Omental fat pad (tissue), 4 donors: ENCODE measurements around the gene RASSF9. TPM values are rescaled to one million over a fixed set of nuclear protein-coding genes. Genes with fewer than 3 reads are reported as not detected.

ENCODE experiments used
- ATAC-seq: fragments of 150-250 bp; one replicate; pipeline ENCODE4 v1.9.1; 2016; ENCODE audit warnings: mild to moderate bottlenecking, moderate library complexity; ENCODE audit not compliant: low FRiP score
- DNase-seq: peaks from one replicate; pipeline ENCODE4 v3.0.0-alpha.2; 2019; ENCODE audit warnings: low spot score
- CTCF ChIP-seq, 3 donors: fragments of 450-650 bp; IDR thresholded peaks; one replicate each; pipeline ENCODE4 v1.5.1; 2016 to 2017; ENCODE audit warnings: antibody characterized with exemption in 3 of 3, mild to moderate bottlenecking in 3 of 3, moderate library complexity in 2 of 3
- total RNA-seq, 4 donors: library from RNA; depleted of rRNA; stranded (reverse); fragments of >200 nt; gene quantifications; one replicate each; pipeline ENCODE4 v1.1.0, GENCODE V29; 2016

The RASSF9 gene
- total RNA-seq, 4 donors from 2014 or later: 0.36 to 7.9 (median 1.9) TPM

- no peak for TF ChIP-seq CTCF (IDR thresholded peaks at IDR 0.05)
Observed at GRCh38 chr12:85784096-85784720, 52.0 kb downstream of the RASSF9 start.

GRCh38 chr12:85782711-85783110 lies 53.5 kb downstream of the RASSF9 start:
- no peak for TF ChIP-seq CTCF (IDR thresholded peaks at IDR 0.05)
- no peak for DNase-seq
- ATAC-seq: no peak

More at GRCh38 chr12:85784096-85784720, 52.0 kb downstream of the RASSF9 start:
- DNase-seq: no peak
- no peak for ATAC-seq

GRCh38 chr12:85781766-85782165 lies 54.4 kb downstream of the RASSF9 start:
- no peak for TF ChIP-seq CTCF (IDR thresholded peaks at IDR 0.05)
- DNase-seq (no peak), ATAC-seq (no peak)

- TF ChIP-seq CTCF (IDR thresholded peaks at IDR 0.05): no peak
- ATAC-seq: no peak
- no peak for DNase-seq
Observed at GRCh38 chr12:85779768-85780167, 56.4 kb downstream of the RASSF9 start.

- TF ChIP-seq CTCF (IDR thresholded peaks at IDR 0.05): no peak
- no peak for DNase-seq
Observed at GRCh38 chr12:85775091-85775490, 61.1 kb downstream of the RASSF9 start.

GRCh38 chr12:85765453-85765869 lies 70.7 kb downstream of the RASSF9 start:
- DNase-seq: no peak
- ATAC-seq: no peak
- TF ChIP-seq CTCF (IDR thresholded peaks at IDR 0.05): no peak

More at GRCh38 chr12:85775091-85775490, 61.1 kb downstream of the RASSF9 start:
- ATAC-seq: no peak

- no peak for ATAC-seq
- TF ChIP-seq CTCF (IDR thresholded peaks at IDR 0.05): no peak
- DNase-seq: no peak
Observed at GRCh38 chr12:85759623-85760022, 76.6 kb downstream of the RASSF9 start.
